ENCODE measurements around the gene SLC4A5.
A peak's percentile ranks its signal among the peaks of the same experiment; 100 is the strongest.

SLC4A5 gene

DNA sequence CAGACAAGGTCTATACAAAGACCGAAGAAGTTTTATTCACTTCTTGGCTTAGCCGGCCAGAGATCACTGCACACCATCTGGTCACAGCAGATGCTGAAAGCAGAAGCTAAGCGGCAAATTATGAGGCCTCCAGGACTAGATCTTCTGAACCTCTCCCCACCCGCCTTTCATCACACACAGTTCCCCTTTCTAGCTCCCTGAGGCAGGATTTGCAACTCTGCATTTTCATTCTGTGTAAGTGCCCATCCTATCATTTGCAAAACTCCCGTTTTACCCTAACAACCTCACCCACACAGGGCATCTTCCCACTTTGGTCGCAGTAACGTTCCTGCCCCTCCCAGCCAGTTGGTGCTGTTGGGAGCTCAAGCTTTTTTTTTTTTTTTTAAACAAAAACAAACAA, 161.5 kb downstream of the SLC4A5 start:
- H3K9me3 ChIP-seq (ENCODE audit: control insufficient read depth in 2 of 2, low read length in 2 of 2) = no peaks in the 10 kb centered on the region
- H3K4me1 ChIP-seq (ENCODE audit: control insufficient read depth in 2 of 2, insufficient read depth in 2 of 2, low read length in 2 of 2) = peaks cover 4 to 8% of the 10 kb centered on the region in 2 donors
- H3K27me3 ChIP-seq (ENCODE audit: control insufficient read depth in 2 of 2, insufficient read depth in 2 of 2, low read length in 2 of 2) = no peaks in the 10 kb centered on the region
- no peaks in the 10 kb centered on the region for H3K36me3 ChIP-seq (ENCODE audit: control insufficient read depth in 2 of 2, insufficient read depth in 2 of 2, low read length in 2 of 2)
- H3K9ac ChIP-seq (ENCODE audit: low read depth in 1 of 2, low read length in 2 of 2) = no peak overlapping the region
- H3K4me3 ChIP-seq (ENCODE audit: low read length in 2 of 2) = no peak overlapping the region
- peak overlapping the region; percentile 3 to 4 for H3K27ac ChIP-seq (ENCODE audit: low read depth in 2 of 2, low read length in 2 of 2)

DNA sequence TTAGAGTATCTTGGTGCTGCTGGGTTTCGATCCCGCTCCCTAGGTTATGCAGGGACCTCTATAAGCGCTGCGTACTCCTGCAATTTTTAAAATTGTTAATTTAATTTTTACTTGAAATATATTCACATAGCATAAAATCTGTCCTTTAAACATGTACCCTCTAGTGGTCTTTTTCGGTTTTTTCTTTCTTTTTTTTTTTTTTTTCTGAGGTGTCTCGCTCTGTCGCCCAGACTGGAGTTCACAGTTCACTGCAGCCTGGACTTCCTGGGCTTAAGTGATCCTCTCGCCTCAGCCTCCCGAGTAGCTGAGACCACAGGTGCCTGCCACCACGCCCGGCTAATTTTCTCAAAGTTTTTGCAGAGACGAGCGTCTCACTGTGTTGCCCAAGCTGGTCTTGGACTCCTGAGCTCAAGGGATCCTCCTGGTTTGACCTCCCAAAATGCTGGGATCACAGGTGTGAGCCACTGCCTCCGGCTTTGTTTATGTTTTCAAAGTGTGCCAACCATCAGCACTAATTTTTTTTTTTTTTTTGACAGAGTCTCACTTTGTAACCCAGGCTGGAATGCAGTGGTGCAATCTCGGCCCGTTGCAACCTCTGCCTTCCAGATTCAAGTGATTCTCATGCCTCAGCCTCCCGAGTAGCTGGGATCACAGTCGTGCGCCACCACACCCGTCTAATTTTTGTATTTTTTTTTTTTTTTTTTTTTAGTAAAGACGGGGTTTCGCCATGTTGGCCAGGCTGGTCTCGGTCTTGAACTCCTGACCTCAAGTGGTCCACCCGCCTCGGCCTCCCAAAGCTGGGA, 164.0 kb downstream of the SLC4A5 start:
- no peaks in the 10 kb centered on the region for H3K27me3 ChIP-seq (ENCODE audit: control insufficient read depth in 2 of 2, insufficient read depth in 2 of 2, low read length in 2 of 2)
- no peaks in the 10 kb centered on the region for H3K9me3 ChIP-seq (ENCODE audit: control insufficient read depth in 2 of 2, low read length in 2 of 2)
- no peaks in the 10 kb centered on the region for H3K36me3 ChIP-seq (ENCODE audit: control insufficient read depth in 2 of 2, insufficient read depth in 2 of 2, low read length in 2 of 2)
- peak overlapping the region; percentile 32 to 41 for H3K9ac ChIP-seq (ENCODE audit: low read depth in 1 of 2, low read length in 2 of 2)
- H3K4me1 ChIP-seq (ENCODE audit: control insufficient read depth in 2 of 2, insufficient read depth in 2 of 2, low read length in 2 of 2) = peaks cover 4 to 9% of the 10 kb centered on the region in 2 donors
- peak overlapping the region in 1 of 2 donors; percentile 96 for H3K27ac ChIP-seq (ENCODE audit: low read depth in 2 of 2, low read length in 2 of 2)
- peak overlapping the region; percentile 71 to 80 for H3K4me3 ChIP-seq (ENCODE audit: low read length in 2 of 2)

DNA sequence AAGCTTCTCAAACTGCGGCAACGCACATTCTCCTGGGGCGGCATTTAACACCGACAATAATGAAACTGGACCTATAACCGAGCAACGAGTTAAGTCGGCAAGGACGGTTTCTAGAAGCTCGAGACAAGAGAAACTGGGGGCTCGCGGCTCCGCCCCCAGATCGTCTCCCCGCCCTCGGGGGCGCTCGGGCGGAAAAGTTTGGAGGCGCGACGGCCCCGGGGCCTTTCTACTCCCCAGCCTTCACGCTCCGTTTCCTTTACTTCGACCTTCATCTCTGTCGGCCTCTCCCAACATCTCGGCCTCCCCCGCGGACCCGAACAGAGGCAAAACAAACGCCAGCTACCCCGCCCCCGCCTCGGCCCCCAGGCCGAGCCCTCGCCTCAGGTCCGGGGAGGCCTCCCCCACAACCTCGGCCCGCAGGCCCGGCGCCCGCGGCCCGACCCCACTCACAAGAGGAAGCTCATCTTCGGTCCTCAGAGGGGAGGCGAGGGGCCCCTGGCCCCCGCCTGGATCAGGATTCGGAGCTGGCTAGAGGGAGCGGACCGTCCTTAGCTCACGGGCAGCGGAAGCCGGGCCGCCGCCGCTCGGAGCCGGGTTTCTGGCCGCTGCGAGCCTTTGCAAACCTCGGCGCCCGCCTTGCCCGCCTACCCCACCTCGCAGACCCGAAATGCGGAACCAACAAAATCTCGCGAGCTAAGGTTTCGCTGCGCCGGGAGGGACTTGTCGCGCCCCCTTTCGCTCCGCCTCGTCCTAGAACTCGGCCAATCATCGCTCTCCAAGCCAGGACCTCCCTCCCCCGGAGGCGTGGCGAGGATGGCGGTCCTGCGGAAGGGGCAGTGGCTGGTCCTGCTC, 164.8 kb downstream of the SLC4A5 start, which contains the start of gene MOB1A:
TSS of gene MOB1A (minus strand) at position 669 of the 852 bp plus-strand sequence. CDS start at position 464, 205 bp downstream.
- peak within 1 kb of the TSS; percentile 66 to 94 for H3K9ac ChIP-seq (ENCODE audit: low read depth in 1 of 2, low read length in 2 of 2)
- H3K27me3 ChIP-seq (ENCODE audit: control insufficient read depth in 2 of 2, insufficient read depth in 2 of 2, low read length in 2 of 2) = no peaks in the 10 kb centered on the region
- H3K9me3 ChIP-seq (ENCODE audit: control insufficient read depth in 2 of 2, low read length in 2 of 2) = no peaks in the 10 kb centered on the region
- no peaks in the 10 kb centered on the region for H3K36me3 ChIP-seq (ENCODE audit: control insufficient read depth in 2 of 2, insufficient read depth in 2 of 2, low read length in 2 of 2)
- H3K4me3 ChIP-seq (ENCODE audit: low read length in 2 of 2) = peak within 1 kb of the TSS; percentile 71 to 80
- peak within 1 kb of the TSS; percentile 96 for H3K27ac ChIP-seq (ENCODE audit: low read depth in 2 of 2, low read length in 2 of 2)
- H3K4me1 ChIP-seq (ENCODE audit: control insufficient read depth in 2 of 2, insufficient read depth in 2 of 2, low read length in 2 of 2) = peaks cover 4 to 9% of the 10 kb centered on the region in 2 donors

DNA sequence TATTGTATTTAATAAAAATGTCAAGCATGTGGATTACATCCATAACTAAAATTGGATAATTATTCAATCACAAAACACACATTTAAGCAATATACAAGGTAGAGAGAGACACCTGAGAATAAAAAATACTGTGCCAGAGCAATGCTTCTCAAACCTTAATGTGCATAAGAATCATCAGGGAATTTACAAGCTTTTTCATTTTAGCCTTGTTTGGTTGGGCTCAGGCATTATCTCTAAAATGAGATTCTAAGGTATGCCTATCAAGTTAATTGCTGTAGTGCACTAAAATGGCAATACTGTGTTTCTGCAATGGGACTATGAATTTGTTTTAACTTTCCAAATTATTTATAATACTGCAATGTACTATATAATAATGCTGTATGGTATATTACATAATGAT, 165.5 kb downstream of the SLC4A5 start:
- Histone ChIP-seq H3K4me1 (ENCODE audit: control insufficient read depth in 2 of 2, insufficient read depth in 2 of 2, low read length in 2 of 2) (peaks cover 4 to 9% of the 10 kb centered on the region in 2 donors), H3K36me3 (ENCODE audit: control insufficient read depth in 2 of 2, insufficient read depth in 2 of 2, low read length in 2 of 2) (no peaks in the 10 kb centered on the region), H3K27ac (ENCODE audit: low read depth in 2 of 2, low read length in 2 of 2) (peak overlapping the region; percentile 96), H3K9ac (ENCODE audit: low read depth in 1 of 2, low read length in 2 of 2) (peak overlapping the region; percentile 66 to 94), H3K27me3 (ENCODE audit: control insufficient read depth in 2 of 2, insufficient read depth in 2 of 2, low read length in 2 of 2) (no peaks in the 10 kb centered on the region), H3K9me3 (ENCODE audit: control insufficient read depth in 2 of 2, low read length in 2 of 2) (no peaks in the 10 kb centered on the region), H3K4me3 (ENCODE audit: low read length in 2 of 2) (peak overlapping the region; percentile 71 to 80)

DNA sequence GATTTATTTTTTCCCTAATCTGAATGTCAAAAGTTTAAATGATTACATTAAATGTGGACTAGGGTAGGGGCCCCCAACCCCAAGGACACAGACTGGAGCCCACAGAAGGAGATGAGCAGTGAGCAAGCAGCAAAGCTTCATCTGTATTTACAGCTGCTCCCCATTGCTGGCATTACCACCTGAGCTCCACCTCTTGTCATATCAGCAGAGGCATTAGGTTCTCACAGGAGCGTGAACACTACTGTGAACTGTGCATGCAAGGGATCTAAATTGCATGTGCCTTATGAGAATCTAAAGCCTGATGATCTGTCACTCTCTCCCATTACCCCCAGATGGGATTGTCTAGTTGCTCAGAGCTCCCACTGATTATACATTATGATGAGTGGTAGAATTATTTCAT, 168.3 kb downstream of the SLC4A5 start:
- no peak overlapping the region for H3K4me3 ChIP-seq (ENCODE audit: low read length in 2 of 2)
- H3K4me1 ChIP-seq (ENCODE audit: control insufficient read depth in 2 of 2, insufficient read depth in 2 of 2, low read length in 2 of 2) = peaks cover 4 to 9% of the 10 kb centered on the region in 2 donors
- H3K27ac ChIP-seq (ENCODE audit: low read depth in 2 of 2, low read length in 2 of 2) = no peak overlapping the region
- peaks cover 4 to 15% of the 10 kb centered on the region in 2 donors for H3K36me3 ChIP-seq (ENCODE audit: control insufficient read depth in 2 of 2, insufficient read depth in 2 of 2, low read length in 2 of 2)
- no peak overlapping the region for H3K9ac ChIP-seq (ENCODE audit: low read depth in 1 of 2, low read length in 2 of 2)
- H3K27me3 ChIP-seq (ENCODE audit: control insufficient read depth in 2 of 2, insufficient read depth in 2 of 2, low read length in 2 of 2) = no peaks in the 10 kb centered on the region
- H3K9me3 ChIP-seq (ENCODE audit: control insufficient read depth in 2 of 2, low read length in 2 of 2) = no peaks in the 10 kb centered on the region

DNA sequence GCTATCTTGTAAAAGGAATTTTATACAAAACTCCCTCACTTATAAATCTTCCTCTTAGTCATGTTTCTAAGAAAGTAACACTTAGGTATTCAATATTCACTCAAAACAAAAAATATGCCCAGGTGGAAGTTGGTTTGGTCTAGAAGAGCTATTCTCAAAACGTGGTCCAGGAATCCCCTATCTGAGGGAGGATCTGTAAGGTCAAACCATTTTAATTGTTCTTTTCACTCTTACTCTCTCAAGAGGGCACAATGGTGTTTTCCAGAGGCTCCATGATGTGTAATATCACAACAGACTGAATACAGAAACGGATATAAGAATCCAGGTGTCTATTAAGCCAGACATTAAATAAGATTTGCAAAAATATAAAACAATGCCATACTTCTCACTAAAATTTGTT, 174.5 kb downstream of the SLC4A5 start:
- Histone ChIP-seq H3K9ac (ENCODE audit: low read depth in 1 of 2, low read length in 2 of 2) (no peak overlapping the region), H3K27me3 (ENCODE audit: control insufficient read depth in 2 of 2, insufficient read depth in 2 of 2, low read length in 2 of 2) (no peaks in the 10 kb centered on the region), H3K4me1 (ENCODE audit: control insufficient read depth in 2 of 2, insufficient read depth in 2 of 2, low read length in 2 of 2) (no peaks in the 10 kb centered on the region), H3K9me3 (ENCODE audit: control insufficient read depth in 2 of 2, low read length in 2 of 2) (no peaks in the 10 kb centered on the region), H3K27ac (ENCODE audit: low read depth in 2 of 2, low read length in 2 of 2) (no peak overlapping the region), H3K4me3 (ENCODE audit: low read length in 2 of 2) (no peak overlapping the region), H3K36me3 (ENCODE audit: control insufficient read depth in 2 of 2, insufficient read depth in 2 of 2, low read length in 2 of 2) (peaks cover 34 to 65% of the 10 kb centered on the region in 2 donors)

Data from mucosa of rectum (tissue), 2 donors.